ENCODE measurements around the gene CYP46A1.
"Not testable (repeated sequence)": the region's sequence is repeated elsewhere in the genome, so short reads cannot be mapped to it uniquely, and the experiment has no call there.

CYP46A1 gene

DNA sequence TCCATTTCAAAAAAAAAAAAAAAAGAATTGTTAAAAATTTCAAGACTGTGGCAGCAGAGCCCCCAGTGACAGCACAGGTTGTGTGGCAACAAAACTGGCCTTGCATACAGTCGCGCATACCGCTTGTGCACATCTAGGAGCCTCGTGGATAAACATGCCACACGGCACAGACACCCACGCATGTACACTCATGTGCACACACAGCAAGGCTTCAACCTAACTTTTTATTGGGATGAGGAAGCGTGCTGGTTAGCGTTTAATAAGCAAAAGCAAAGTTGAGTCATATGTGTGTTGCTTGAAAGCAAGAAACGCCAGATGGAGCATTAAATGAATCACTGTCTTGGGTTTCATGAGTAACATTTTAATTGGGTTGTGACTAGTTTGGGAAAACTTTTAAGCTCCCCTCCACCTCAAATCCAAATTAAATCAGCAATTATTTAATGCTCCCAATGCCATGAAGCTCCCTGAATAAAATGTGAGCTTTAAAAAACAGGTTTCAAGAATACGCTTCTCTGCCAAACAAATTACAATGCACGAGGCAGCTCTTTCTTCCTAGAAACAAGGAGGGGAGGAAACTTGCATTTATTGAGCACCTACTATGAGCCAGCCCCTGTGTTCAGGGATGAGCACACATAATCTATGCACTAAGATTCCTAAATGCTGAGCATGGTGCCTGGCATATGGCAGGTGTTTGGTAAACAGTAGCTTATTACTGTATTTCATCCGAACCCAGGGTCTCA is 73.4 kb downstream of the CYP46A1 start:
- no peak for DNase-seq (ENCODE audit: low read depth)

GRCh38 chr14:99758121-99758821 is 74.2 kb downstream of the CYP46A1 start:
- no peak for DNase-seq (ENCODE audit: low read depth)

DNA sequence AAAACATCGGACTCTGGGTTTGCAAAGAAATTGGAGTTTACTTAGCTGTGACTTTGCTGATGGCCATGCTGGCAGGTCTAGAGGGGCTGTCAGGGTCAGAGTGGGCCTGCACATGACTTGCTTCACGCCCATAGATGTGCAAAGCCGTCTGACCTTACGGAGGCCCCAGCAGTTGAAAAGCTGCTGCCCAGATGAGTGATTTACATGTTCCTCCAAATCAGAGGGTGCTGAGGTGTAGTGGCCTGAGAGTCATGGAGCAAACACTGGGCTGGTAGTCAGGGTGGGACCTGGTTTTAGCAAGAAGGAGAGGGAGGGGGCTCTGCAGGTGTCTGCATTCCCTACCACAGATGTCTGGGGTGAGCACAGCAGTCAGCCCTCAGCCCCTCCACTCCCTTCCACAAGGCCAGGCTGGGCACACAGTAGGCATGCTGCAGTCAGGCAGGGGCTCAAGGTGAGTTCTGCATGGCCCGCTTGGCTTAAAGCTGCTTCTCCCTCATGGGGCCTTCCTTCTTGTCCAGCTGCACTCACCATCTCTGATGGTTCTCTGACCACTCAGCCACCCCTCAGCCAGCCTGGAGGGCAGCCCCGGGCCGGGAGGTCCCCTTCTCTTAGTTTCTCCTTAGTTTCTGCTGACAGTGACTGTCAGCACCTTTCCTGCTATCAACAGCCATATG is 74.9 kb downstream of the CYP46A1 start:
- DNase-seq (ENCODE audit: low read depth), result no peak

GRCh38 chr14:99759546-99759925 is 75.4 kb downstream of the CYP46A1 start:
- no peak for DNase-seq (ENCODE audit: low read depth)

- DNase-seq (ENCODE audit: low read depth), result no peak
Measured at GRCh38 chr14:99760817-99761216, 76.7 kb downstream of the CYP46A1 start.

DNA sequence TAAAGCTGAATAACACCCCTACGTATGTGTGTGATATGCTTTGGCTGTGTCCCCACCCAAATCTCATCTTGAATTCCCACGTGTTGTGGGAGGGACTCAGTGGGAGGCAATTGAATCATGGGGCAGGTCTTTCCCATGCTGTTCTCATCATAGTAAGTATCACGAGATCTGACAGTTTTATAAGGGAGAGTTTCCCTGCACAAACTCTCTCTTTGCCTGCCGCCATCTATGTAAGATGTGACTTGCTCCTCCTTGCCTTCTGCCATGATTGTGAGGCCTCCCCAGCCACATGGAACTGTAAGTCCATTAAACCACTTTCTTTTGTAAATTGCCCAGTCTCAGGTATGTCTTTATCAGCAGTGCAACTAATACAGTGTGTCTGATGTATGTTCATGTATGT is 78.8 kb downstream of the CYP46A1 start:
- not testable (repeated sequence) for DNase-seq (ENCODE audit: low read depth)

GRCh38 chr14:99763527-99764221 is 79.6 kb downstream of the CYP46A1 start:
- no peak for DNase-seq (ENCODE audit: low read depth)

- no peak for DNase-seq (ENCODE audit: low read depth)
Measured at GRCh38 chr14:99764222-99764706, 80.2 kb downstream of the CYP46A1 start.

DNA sequence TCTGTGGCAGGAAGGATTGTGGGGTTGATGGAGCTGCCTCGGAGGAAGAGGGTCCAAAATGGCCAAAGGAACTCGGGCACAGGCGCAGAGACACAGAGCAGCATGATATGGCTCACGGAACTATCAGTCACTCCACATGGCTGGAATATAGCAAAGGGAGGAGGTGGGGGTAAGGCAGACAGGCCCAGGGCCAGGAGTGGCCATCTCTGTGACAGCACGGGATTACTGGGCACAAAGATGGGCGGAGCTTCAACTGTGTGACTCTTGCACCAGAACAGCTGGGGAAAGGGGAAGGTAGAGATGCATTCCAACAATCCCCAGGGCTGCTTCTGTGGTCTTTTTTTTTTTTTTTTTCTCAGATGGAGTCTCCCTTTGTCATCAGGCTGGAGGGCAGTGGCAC is 84.3 kb downstream of the CYP46A1 start:
- no peak for DNase-seq (ENCODE audit: low read depth)

GRCh38 chr14:99769123-99769522 is 85.0 kb downstream of the CYP46A1 start:
- DNase-seq (ENCODE audit: low read depth), result no peak

DNA sequence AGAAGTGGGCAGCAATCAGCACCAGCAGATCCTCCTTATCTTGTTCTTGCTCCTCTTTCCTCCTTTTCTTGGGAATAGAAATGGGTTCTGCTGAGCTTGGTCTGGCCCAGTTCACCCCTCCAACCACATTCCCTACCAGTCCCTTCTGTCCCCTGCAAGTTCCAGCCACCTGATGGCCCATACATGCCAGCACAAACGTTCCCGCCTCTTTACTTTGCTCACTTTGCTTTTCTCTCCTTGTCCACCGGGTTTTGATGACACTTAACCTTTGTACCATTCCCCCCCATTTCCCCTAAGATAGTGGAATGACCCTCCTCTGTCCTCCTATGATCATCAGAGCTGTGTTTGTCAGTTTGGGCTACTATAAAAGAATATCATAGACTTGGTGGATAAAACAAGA is 85.7 kb downstream of the CYP46A1 start:
- DNase-seq (ENCODE audit: low read depth), result no peak

DNA sequence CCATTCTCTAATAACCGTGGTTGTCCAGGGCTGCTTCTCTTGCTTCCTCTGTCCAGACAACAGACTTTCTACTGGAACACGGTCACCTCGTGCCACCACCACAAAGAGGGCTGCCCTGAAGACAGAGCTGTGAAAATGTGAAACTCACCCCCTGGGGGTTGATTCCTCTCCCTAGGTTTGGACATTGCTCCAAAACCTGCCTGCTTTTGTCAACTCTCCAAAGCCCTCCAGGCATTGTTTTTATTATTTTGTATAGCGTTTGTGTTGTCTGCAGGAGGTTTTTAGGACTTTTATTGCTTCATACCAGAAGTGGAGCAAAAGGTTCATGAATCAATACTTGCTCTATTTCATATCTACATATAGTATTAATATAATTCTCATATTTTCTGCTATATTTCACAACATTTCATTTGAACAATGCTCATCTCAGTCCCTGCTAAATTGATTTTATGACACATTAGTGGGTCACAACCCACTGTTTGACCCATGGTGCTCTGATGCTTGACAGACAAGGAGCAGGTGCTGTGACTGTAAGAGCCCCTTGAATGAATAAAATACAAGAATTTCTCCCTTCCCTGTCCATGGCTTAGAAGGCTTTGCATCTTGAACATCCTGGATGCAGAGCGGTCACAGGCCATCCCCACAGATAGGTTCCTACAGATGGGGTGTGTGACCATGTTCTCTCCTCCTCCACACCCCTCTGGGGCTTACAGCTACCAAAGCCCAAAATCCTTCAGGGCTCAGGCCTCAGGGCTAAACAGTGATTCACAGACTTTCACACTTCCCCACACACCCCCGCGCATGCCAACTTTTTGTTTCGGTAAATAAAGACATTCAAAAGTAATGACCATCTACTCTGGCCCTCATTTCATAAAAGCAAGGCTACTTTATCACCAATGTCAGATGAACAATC is 88.5 kb downstream of the CYP46A1 start:
- no peak for DNase-seq (ENCODE audit: low read depth)

DNA sequence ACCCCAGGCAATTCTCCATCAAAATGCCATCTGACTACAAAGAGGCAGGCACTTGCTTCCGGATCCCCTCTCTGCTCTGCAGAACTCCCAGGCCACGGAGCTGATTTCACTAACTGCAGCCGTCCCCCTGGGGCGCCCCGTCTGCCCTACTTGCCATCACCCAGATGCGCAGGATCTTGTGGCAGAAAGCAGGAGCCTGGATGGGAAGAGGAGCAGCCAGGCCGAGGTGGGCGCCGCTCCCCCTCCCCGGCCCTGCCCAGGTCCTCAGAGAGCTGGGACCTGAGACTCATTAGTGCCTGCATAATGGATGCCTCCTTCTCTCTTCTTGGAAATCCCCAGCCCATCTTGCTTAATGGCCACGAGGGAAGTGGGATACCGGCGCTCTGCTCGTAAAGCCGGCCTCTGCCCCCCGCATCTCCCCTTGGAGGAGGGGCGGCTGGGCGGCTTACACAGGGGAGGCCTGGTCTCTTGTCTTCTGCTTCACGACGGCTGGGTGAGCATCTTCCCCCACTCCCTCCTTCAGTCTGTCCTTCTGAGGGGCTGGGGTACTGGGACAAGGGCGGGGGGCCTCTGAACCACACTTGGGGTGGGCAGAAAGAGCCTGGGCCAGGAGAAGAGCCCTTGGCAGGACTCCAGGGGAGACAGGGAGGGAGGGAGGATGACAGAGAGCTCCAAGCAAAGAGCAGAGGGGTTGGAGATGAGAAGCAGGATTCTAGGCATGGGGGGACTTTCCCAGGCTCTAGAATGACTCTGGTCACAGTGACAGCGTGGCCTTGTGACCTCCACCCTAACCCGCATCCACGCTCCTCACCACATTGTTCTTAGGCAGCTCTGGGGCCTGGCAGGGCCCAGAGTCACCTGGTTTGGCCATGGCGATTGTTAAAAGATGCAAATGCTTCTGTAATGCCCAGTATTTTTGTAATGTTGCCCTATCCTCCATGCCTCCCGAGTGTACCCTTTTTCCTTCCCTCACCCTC is 89.7 kb downstream of the CYP46A1 start:
- no peak for DNase-seq (ENCODE audit: low read depth)

DNA sequence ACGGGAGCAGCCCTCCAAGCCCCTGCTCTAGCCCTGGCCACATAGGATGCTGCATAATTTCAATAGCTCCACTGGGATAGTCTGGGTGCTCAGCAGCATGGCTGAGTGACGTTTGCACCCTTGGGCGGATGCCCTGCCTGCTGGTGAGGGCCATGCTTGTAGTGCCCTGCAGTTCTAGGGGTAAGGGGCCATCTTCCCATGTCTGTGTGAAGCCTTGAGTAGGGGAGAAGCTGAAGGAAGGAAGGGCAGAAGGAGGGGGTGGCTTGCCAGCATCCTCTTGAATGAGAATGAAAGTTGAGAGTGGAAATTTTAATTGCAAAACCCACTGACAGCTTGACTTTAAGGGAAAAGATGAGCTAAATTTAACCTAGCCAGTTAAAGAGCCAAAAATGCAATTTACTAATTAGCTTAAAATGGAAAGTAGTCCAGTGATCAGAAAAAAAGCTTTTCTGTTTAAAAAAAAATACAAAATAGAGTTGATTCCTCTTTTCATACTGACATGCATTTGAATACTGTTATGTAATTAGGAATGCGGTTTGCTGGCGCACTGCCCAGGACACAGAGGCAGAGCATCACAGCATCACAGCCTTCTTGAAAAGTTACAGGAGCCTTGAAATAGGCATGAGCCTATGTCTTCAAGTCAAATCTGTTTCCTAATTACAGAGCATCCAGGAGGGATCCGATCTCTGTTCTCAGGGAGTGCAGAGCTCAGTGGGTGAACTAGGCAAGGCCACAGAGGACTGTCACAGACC is 90.6 kb downstream of the CYP46A1 start:
- no peak for DNase-seq (ENCODE audit: low read depth)

DNA sequence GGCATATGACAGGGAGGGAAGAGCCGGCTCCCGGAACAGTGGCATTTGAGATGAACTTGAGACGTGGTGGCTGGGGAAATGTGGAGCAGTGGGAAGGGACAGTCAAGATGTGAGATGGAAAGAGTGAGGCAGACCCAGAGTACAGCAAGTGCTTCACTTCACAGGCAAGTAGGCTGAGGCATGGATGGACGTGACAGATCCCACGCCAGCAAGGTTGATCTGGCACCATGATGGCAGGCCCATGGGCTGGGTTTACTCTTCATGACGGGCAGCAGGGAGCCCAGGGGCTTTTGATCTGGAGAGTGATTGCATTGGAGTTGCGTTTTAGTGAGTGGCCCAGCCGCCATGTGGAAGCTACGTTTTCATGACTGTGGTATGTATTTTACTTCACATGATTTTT is 91.3 kb downstream of the CYP46A1 start:
- no peak for DNase-seq (ENCODE audit: low read depth)

Measured in activated T-cell treated with anti-CD3 and anti-CD28 coated beads for 48 hours (primary cell).